GM23338 (cell line): Measurements from ENCODE around the gene SMG6. TPM values are rescaled to one million over a fixed set of nuclear protein-coding genes. Genes with fewer than 3 reads are reported as not detected.

ENCODE experiments used
- ATAC-seq: fragments of 200-7000 bp; cut with Tn5 transposase; 3 replicates; pipeline ENCODE4 v1.9.1; 2020
- DNase-seq: peaks from one replicate; pipeline ENCODE4 v3.0.0-alpha.2; 2015; ENCODE audit warnings: low spot score
- H2AFZ ChIP-seq: fragments of 200-600 bp; sonication (generic); 2 replicates; pipeline ENCODE4 v1.8.0; 2016; ENCODE audit warnings: antibody characterized with exemption, mild to moderate bottlenecking, moderate library complexity
- H3F3A ChIP-seq: fragments of 200-600 bp; sonication (generic); replicated peaks from 2 replicates; pipeline ENCODE4 v1.8.0; 2017; ENCODE audit warnings: antibody characterized with exemption, mixed run types, low read depth
- H3K27ac ChIP-seq: fragments of 200-600 bp; sonication (generic); 2 replicates; pipeline ENCODE4 v1.6.1; 2016; ENCODE audit warnings: low read depth
- H3K27me3 ChIP-seq: fragments of 200-600 bp; sonication (generic); 2 replicates; pipeline ENCODE4 v1.8.0; 2016; ENCODE audit warnings: mild to moderate bottlenecking, mixed run types, moderate library complexity; ENCODE audit not compliant: insufficient read depth
- H3K36me3 ChIP-seq: fragments of 200-600 bp; sonication (generic); 2 replicates; pipeline ENCODE4 v1.8.0; 2016; ENCODE audit warnings: mild to moderate bottlenecking; ENCODE audit not compliant: insufficient read depth
- H3K4me1 ChIP-seq: fragments of 200-600 bp; sonication (generic); 2 replicates; pipeline ENCODE4 v1.8.0; 2016; ENCODE audit warnings: mild to moderate bottlenecking, moderate library complexity; ENCODE audit not compliant: insufficient read depth
- H3K4me2 ChIP-seq: fragments of 200-600 bp; sonication (generic); 2 replicates; pipeline ENCODE4 v1.7.1; 2017; ENCODE audit warnings: mixed run types
- H3K4me3 ChIP-seq: fragments of 200-600 bp; sonication (generic); 2 replicates; pipeline ENCODE4 v1.6.1; 2016; ENCODE audit warnings: mixed run types
- H3K79me2 ChIP-seq: fragments of 200-600 bp; sonication (generic); replicated peaks from 2 replicates; pipeline ENCODE4 v1.8.0; 2017; ENCODE audit warnings: mild to moderate bottlenecking; ENCODE audit not compliant: insufficient read depth
- H3K9me2 ChIP-seq: fragments of 200-600 bp; sonication (generic); 2 replicates; pipeline ENCODE4 v1.8.0; 2017; ENCODE audit not compliant: insufficient read depth
- H4K20me1 ChIP-seq: fragments of 200-600 bp; sonication (generic); replicated peaks from 2 replicates; pipeline ENCODE4 v1.8.0; 2017; ENCODE audit warnings: mild to moderate bottlenecking; ENCODE audit not compliant: insufficient read depth
- H3K27ac Mint-ChIP-seq: 2 replicates; pipeline ENCODE4 v1.8.0; 2020; ENCODE audit warnings: inconsistent platforms, mild to moderate bottlenecking, moderate library complexity, mixed read lengths
- H3K27me3 Mint-ChIP-seq: 3 replicates; pipeline ENCODE4 v1.8.0; 2022; ENCODE audit warnings: low read depth, mild to moderate bottlenecking, moderate library complexity, mixed read lengths, inconsistent platforms; ENCODE audit not compliant: insufficient read depth, poor library complexity
- H3K36me3 Mint-ChIP-seq: 3 replicates; pipeline ENCODE4 v1.8.0; 2021; ENCODE audit warnings: low read depth, mild to moderate bottlenecking, inconsistent platforms, moderate library complexity, mixed read lengths
- H3K4me1 Mint-ChIP-seq: 3 replicates; pipeline ENCODE4 v1.8.0; 2020; ENCODE audit warnings: mild to moderate bottlenecking, inconsistent platforms, mixed read lengths
- H3K4me3 Mint-ChIP-seq: 3 replicates; pipeline ENCODE4 v1.8.0; 2021; ENCODE audit warnings: moderate library complexity, mild to moderate bottlenecking, inconsistent platforms, mixed read lengths
- H3K9me3 Mint-ChIP-seq: 3 replicates; pipeline ENCODE4 v1.8.0; 2020; ENCODE audit warnings: moderate library complexity, mild to moderate bottlenecking, inconsistent platforms, mixed read lengths
- CREB1 ChIP-seq: fragments of 250-450 bp; sonication (Bioruptor Pico); IDR thresholded peaks from 2 replicates; pipeline ENCODE4 v1.5.0; 2020; ENCODE audit warnings: low read depth, mild to moderate bottlenecking, moderate library complexity
- CTCF ChIP-seq, 2 experiments: fragments of 200-600 bp in 1 of 2; sonication (generic) in 1 of 2; conservative IDR thresholded peaks; 2 replicates each; pipeline versions ENCODE4 v1.5.1 to v1.6.1; 2016 to 2017; ENCODE audit warnings: antibody characterized with exemption in 2 of 2, low read depth in 2 of 2, mild to moderate bottlenecking in 2 of 2, moderate library complexity in 1 of 2
- ETS1 ChIP-seq: IDR thresholded peaks from 2 replicates; pipeline ENCODE4 v1.6.1; 2016; ENCODE audit warnings: antibody characterized with exemption
- EZH2 ChIP-seq: fragments of 200-600 bp; sonication (generic); IDR thresholded peaks from one replicate; pipeline ENCODE4 v1.8.0; 2017; ENCODE audit warnings: antibody characterized with exemption, mild to moderate bottlenecking, low read depth; ENCODE audit not compliant: unreplicated experiment
- EZH2phosphoT487 ChIP-seq: fragments of 200-600 bp; sonication (generic); IDR thresholded peaks from one replicate; pipeline ENCODE4 v1.8.1; 2018; ENCODE audit warnings: antibody characterized with exemption; ENCODE audit not compliant: unreplicated experiment
- JUNB ChIP-seq: IDR thresholded peaks from one replicate; pipeline ENCODE4 v1.6.1; 2016; ENCODE audit warnings: antibody characterized with exemption; ENCODE audit not compliant: unreplicated experiment
- NANOG ChIP-seq: IDR thresholded peaks from 2 replicates; pipeline ENCODE4 v1.6.1; 2016; ENCODE audit warnings: antibody characterized with exemption, borderline replicate concordance
- POLR2AphosphoS5 ChIP-seq: IDR thresholded peaks from 2 replicates; pipeline ENCODE4 v1.6.1; 2016; ENCODE audit warnings: antibody characterized with exemption, low read depth
- REST ChIP-seq: IDR thresholded peaks from one replicate; pipeline ENCODE4 v1.6.1; 2018; ENCODE audit warnings: antibody characterized with exemption; ENCODE audit not compliant: unreplicated experiment
- STAT1 ChIP-seq: IDR thresholded peaks from one replicate; pipeline ENCODE4 v1.6.1; 2016; ENCODE audit warnings: antibody characterized with exemption; ENCODE audit not compliant: unreplicated experiment
- ZNF331 ChIP-seq: fragments of 250-450 bp; sonication (Bioruptor Pico); IDR thresholded peaks from 2 replicates; pipeline ENCODE4 v1.5.0; 2020; ENCODE audit warnings: low read depth, mild to moderate bottlenecking, moderate library complexity
- polyA plus RNA-seq: library from polyadenylated mRNA; unstranded; fragments of >200 nt; fragmentation: Nextera tagmentation; extraction: Ambion mirVana; gene quantifications from 2 replicates; pipeline ENCODE4 v1.2.1, GENCODE V29; 2016
- total RNA-seq: library from RNA; depleted of rRNA; stranded (reverse); fragments of >200 nt; shearing (Covaris generic); gene quantifications from 2 replicates; pipeline ENCODE4 v1.2.3, GENCODE V29; 2014

SMG6 gene
- total and polyA plus RNA-seq, 2 experiments from 2014 or later = 10.4 to 43.1 TPM

- H3K27me3 ChIP-seq = peaks cover 89% of the 10 kb centered on the region
- no peak overlapping the region for H3K27ac ChIP-seq
- H3K4me3 ChIP-seq = peak overlapping the region; percentile 50
- peaks cover 6% of the 10 kb centered on the region; the same call in 1 of the 2 replicates for H3K4me1 ChIP-seq
- H3K4me2 ChIP-seq = peak overlapping the region; percentile 73; the same call in 1 of the 2 replicates
- DNase-seq (peak; percentile 74), ATAC-seq (peak; percentile 7; the same call in 2 of the 3 replicates)
- H3K27ac Mint-ChIP-seq = no peak overlapping the region
- H3K9me3 Mint-ChIP-seq = no peaks in the 10 kb centered on the region; the same call in 2 of the 3 replicates
- no peaks in the 10 kb centered on the region for H3K79me2 ChIP-seq
- H3K4me1 Mint-ChIP-seq = no peaks in the 10 kb centered on the region; the same call in 2 of the 3 replicates
- no peaks in the 10 kb centered on the region for H3K9me2 ChIP-seq
- H4K20me1 ChIP-seq = no peaks in the 10 kb centered on the region; the same call in 1 of the 2 replicates
- no peak overlapping the region for H2AFZ ChIP-seq
- peaks cover 56% of the 10 kb centered on the region for H3K27me3 Mint-ChIP-seq
- no peak overlapping the region for H3K4me3 Mint-ChIP-seq
- TF ChIP-seq CREB1 (CRISPR knock-in tag) (peak; percentile 95), EZH2phosphoT487 (no peak), POLR2AphosphoS5 (no peak), STAT1 (no peak), ETS1 (no peak), NANOG (no peak), JUNB (no peak), ZNF331 (CRISPR knock-in tag) (no peak), EZH2 (peak; percentile 31), REST (peak; percentile 47), CTCF (conservative IDR thresholded peaks at IDR 0.05; ENCODE audit: low read depth in 2 of 2) (no peak)
- peaks cover 12% of the 10 kb centered on the region; the same call in 1 of the 2 replicates for H3F3A ChIP-seq
- H3K36me3 ChIP-seq = no peaks in the 10 kb centered on the region
- no peaks in the 10 kb centered on the region; the same call in 2 of the 3 replicates for H3K36me3 Mint-ChIP-seq
These were observed 253.1 kb downstream of the SMG6 start for GRCh38 chr17:2050300-2051060.
